HG02623 (cell line): ENCODE data around the gene NTM.
"Not testable (repeated sequence)": the region's sequence is repeated elsewhere in the genome, so short reads cannot be mapped to it uniquely, and the experiment has no call there.

Source experiments
- ATAC-seq: cut with Tn5 transposase; IDR thresholded peaks from one replicate; pipeline ENCODE4 v1.9.1; 2021; ENCODE audit warnings: moderate library complexity; ENCODE audit not compliant: unreplicated experiment

NTM gene

DNA sequence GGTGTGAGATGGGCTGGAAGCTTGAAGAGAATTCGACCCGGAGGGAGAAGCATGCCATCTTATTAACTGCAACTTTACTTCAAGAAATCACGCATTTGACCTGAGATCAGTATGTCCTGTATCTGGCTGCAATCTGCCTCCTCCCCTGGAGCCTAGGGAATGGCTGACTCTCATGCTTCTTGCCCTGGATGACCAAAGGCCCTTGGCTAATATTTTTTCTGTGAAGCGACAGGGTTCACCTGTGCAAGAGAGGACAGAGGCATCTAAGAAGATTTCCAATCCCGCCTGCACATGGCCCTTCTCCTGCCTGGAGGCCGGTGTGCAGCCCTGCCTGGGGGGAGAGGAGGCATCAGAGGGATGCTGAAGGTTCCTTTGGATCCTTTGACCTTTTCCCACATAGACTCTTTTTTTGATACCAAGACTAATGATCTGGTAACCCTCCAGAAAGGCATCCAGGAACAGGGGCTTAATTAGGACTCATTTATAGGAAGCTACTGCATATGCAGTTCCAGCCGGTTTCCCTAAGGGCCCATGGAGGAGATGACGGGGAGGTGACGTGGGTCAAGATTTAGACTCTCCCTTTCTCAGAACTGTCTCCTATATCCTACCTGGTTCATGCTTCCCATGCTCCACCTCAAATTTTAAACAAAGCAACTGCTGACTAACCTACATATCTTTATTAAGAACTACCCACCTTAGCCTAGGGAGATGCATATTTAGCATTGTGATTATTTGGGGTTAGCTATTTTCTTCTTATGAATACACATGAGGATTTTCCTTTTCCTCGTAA lies 50.8 kb downstream of the NTM start:
- ATAC-seq: no peak

DNA sequence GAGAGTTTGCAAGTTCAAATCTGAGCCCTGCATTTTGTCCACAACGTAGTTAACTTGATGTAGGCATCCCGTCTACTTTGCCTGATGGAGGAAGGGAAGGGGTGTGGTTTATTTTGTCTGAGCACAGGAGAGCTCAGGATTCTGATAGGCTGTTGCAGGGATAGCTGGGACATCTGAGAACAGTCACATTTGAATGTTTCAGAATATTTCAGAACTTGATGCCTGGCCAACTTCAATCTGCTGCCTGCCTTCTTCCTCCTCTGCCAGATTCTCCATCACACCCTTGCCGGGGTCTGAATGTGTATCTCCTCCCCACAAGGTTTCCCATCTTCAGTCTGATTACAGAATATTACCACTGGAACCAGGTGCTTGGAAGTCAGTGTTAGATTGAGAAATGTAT lies 51.6 kb downstream of the NTM start:
- no peak for ATAC-seq

- ATAC-seq: no peak
These were observed 52.1 kb downstream of the NTM start for GRCh38 chr11:131422496-131422895.

DNA sequence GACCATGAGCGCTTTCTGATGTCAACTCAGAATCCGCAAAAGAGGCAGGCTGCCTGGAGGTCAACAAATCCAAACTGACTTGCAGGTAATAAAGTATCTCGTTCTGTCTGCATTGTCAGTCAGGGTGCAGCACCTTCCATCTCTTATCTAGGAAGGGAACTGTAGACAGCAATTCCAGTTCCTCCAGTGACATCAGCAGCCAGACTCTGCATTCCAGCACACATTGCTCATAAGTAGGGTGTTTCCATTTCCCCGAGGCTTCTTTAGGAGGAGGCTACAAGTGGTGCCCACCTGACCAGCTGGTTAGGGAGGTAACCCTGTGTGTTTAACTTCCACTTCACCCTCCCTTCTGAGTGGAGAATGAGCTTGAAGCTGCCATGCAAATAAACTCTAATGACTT lies 53.3 kb downstream of the NTM start:
- ATAC-seq: no peak

DNA sequence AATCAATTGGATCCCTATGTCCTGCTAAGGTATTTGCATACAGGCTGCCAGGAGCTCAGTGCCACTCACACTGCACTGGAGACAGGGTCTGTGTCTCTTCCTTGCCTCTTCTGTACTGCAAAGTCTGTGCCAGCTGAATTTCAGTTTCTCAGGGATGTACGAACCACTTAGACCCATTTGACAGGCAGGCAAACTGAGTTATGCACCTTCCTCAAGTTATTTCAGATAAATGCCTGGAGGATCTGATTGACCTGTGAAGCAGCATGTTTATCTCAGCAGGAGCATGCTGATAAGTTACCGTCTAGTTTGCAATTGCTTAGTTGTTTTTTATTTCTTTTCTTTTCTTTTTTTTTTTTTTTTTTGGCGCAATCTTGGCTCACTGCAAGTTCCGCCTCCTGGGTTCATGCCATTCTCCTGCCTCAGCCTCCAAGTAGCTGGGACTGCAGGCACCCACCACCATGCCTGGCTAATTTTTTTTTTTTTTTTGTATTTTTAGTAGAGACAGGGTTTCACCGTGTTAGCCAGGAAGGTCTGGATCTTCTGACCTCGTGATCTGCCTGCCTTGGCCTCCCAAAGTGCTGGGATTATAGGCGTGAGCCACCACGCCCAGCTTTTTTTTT lies 54.0 kb downstream of the NTM start:
- ATAC-seq: not testable (repeated sequence)

GRCh38 chr11:131425285-131425684 lies 54.9 kb downstream of the NTM start:
- ATAC-seq: no peak

GRCh38 chr11:131428853-131429252 lies 58.4 kb downstream of the NTM start:
- ATAC-seq: no peak

GRCh38 chr11:131430473-131431208 lies 60.2 kb downstream of the NTM start:
- ATAC-seq: no peak

DNA sequence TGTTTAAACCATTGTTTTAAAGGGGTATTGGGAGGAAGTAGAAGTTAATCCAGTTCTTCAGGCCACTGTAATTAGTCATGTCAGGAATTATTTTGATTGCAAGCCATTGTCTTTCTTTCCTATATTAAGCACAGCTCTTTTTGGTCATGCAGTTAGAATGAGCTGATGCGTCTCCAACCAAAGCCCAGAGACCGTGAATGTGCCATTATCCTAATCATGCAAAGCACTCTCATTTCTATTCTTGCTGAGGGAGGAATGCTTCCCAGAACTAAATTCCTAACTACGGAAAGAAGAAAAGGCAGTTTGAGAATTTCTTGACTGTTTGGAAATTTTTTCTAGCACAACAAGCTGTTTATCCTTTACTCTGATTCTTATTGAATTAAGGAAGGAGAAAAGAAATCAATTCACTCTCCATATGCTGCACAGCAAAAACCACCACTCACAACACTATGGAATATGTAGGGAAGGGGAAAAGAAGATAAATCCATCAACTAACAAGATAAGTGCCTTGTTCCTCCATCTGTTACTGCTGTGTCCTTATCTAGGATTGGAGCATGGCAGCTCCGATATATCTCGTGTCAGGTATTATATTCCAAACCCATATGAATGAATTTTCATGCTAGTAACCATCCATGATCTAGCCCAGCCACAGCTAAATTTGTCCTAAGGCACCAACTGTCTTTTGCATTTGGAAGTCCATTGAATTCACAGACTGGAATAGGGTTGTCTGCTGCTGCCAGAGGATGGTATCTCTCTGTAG lies 70.8 kb downstream of the NTM start:
- no peak for ATAC-seq

DNA sequence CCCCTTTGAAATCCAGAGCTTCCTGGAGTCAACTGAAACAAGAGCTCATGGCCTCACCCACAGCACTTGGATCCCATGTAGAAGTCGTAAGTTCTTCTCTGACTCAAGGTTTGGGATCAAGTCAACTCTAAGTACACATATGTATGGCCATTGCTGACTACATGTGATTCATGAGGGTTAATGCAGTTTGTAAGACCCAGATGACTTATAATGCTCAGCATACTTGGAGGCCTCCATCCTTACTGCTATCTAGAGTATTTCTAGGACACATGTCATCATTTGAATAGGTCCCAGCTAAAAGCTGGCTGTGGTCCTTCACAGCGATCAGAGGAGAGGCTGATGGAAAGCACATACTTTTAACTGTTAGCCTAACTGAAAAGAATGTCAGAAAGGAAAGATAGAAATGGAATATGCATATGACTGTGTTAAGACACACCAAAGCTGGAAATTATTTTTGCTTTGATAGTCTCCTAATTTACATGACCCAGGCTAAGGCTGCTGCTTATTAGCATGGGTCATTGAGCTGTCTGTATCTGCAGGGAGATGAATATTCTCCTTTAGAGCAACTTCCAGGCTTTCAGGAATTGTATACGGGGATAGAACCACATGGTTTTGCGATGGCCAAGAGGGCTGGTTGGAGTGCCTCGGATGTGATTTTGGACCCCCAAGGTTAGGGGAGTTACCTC lies 76.3 kb downstream of the NTM start:
- no peak for ATAC-seq

DNA sequence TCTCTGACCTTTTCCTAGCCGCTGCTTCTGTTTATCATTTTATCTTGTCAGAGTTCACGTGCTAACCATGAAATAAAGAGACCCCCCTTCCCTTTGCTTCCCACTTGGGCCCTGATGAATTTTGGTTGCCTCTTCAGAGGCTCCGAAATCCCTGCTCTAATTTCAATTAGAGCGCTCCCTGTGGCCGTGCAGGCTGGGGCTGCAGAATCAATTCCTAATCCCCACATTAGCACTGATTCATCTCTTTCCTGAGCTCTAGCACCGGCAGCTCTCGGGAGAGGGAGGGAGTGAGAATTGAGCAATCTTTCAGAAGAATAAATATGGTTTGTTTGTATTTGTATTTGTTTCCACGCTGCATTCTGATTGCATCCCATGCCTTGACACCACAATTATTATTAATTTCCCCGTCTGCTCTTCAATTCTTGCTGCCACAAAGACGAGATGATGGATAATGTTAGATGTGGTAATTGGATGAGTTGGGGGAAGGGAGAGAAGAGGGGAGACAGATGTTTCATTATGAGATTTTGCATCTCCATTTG lies 76.9 kb downstream of the NTM start:
- ATAC-seq: no peak

GRCh38 chr11:131447898-131448297 lies 77.5 kb downstream of the NTM start:
- no peak for ATAC-seq

DNA sequence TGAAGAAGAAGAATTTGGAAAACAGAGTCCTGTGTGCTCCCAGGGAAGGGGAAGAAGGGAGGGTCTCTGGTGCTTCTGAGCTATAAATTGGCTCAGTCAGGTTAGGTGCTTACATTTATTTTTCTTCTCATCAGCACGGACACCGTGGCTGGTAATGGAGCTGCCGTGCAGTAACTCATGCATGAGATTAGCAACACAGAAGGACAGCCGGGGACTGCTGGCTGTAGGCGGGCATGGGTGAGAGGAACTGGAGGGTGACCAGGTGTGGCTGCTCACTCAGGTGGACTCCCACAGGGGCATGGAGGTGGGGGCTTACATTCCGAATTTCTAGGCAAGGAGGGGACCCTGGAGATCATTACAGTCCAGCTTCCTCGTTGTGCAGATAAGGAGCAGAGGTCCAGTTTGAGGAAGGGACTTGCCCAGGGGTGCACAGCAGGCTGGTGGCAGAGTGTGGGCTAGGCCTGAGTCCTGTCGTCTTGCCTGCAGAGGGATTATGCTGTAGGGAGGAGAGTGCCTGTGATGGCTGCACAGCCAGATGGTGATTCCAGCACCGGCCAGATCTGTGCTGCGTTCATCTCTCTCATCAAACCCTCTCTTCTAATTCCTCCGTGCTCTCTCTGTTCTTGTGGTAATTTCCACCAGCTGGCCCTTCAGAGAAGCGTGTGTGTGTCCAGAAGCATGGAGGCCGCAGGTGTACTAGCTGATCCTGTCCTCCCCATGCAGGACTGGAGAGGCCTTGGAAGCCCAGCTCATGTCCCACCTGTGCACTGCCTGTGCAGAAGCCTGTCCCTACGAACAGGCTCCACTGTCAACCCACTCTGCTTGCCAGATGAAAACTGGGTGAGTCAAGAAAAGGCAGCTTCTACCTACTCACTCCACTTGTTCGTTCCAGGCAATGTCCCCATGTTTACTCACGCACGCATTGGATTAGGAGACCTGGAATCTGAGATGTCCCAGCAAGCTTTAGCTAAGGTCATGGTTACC lies 78.9 kb downstream of the NTM start:
- ATAC-seq: no peak

DNA sequence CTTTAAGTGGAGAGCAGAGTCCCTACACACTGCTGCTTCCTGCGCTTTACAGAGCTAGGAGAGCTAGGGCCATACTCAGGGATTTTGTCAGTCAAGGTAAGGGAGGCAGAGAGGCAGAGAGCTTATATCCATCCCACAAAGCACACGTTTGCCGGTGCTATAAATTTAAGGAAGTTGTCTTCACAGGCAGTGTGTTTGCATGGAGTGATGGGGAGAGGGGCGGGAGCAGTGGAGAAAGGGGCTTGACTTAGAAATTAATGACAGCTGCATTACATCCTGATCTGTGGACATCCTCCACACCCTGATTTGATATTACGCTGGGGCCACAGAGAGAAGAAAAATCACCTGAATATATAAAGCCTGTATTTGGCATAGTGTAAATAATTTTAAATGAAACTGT lies 84.1 kb downstream of the NTM start:
- no peak for ATAC-seq

GRCh38 chr11:131454989-131455388 lies 84.6 kb downstream of the NTM start:
- ATAC-seq: no peak

GRCh38 chr11:131455843-131456704 lies 85.7 kb downstream of the NTM start:
- ATAC-seq: no peak

DNA sequence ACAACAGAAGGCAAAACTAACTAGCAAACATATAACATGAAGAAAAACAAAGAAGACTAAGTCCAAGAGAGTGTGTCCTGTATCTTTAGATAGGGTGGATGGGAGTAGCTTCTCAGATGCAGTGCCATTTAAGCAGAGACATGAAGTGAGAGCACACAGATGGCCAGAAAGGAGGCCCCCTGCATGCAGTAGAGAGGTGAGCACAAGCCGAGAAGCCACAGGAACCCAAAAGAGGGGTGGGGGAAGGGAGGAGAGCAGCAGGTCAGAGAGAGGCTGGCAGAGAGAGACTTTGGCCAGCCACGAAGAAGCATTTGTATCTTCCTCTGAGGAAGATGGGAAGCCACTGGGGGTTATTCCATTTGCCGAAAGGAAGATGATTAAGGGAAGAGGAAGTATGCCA lies 86.7 kb downstream of the NTM start:
- ATAC-seq: no peak

DNA sequence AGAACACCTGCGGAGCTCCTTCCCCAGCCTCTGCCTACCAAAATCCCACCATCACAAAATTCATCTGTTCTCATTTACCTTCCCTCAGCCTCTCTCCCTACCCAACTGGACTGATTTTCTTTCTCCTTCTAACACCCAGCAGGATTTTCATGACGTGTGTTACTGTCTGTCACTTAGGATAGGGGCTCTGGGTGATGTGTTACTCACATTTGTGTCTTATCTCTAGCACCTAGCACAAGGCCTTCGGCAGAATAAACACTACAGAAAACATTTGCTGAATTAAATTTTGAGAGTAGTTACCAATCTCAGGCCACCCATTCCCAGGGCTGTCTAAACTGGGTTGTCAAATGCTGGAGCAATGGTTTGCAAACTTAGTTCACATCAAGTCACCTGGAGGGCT lies 88.0 kb downstream of the NTM start:
- ATAC-seq: no peak
